H1 (cell line): ENCODE data around the gene NUP210L. TPM values are rescaled to one million over a fixed set of nuclear protein-coding genes. Genes with fewer than 3 reads are reported as not detected.

Experiments used
- CTCF ChIA-PET: fragments of 300-600 bp; sonication (Branson Sonifier 250); formaldehyde crosslinking; loops from one replicate; lab custom pipeline; 2021; ENCODE audit not compliant: partially characterized antibody; lab: Charles Lee
- POLR2A ChIA-PET: fragments of 300-600 bp; sonication (Branson Sonifier 250); formaldehyde crosslinking; loops from one replicate; lab custom pipeline; 2021; ENCODE audit warnings: inconsistent platforms; ENCODE audit not compliant: partially characterized antibody; lab: Charles Lee
- DNase-seq, 2 experiments: peaks; one replicate each; pipeline versions ENCODE4 v3.0.0 to v3.0.0-alpha.2; 2010 to 2022; ENCODE audit warnings: low spot score in 2 of 2, low read depth in 1 of 2, mixed read lengths in 1 of 2
- FAIRE-seq: peaks from 2 replicates; lab custom pipeline; 2011; peaks lifted over from hg19 to GRCh38; lab: Jason Lieb, UNC
- H2AFZ ChIP-seq: 2 replicates; pipeline ENCODE4 v1.8.1; 2012; ENCODE audit warnings: low read length, inconsistent platforms
- H2AK5ac ChIP-seq: 2 replicates; pipeline ENCODE4 v1.6.1; 2013; ENCODE audit warnings: low read depth, low read length
- H2BK120ac ChIP-seq: replicated peaks from 2 replicates; pipeline ENCODE3; 2013; ENCODE audit warnings: low read depth, low read length, inconsistent platforms
- H2BK12ac ChIP-seq: 2 replicates; pipeline ENCODE4 v1.6.1; 2013; ENCODE audit warnings: low read depth, low read length
- H2BK15ac ChIP-seq: 2 replicates; pipeline ENCODE4 v1.6.1; 2013; ENCODE audit warnings: low read length
- H2BK20ac ChIP-seq: 2 replicates; pipeline ENCODE4 v1.6.1; 2013; ENCODE audit warnings: low read length
- H2BK5ac ChIP-seq: 2 replicates; pipeline ENCODE4 v1.6.1; 2013; ENCODE audit warnings: low read depth, low read length
- H3K14ac ChIP-seq: 2 replicates; pipeline ENCODE4 v1.6.1; 2013; ENCODE audit warnings: inconsistent platforms; ENCODE audit not compliant: insufficient read length
- H3K18ac ChIP-seq: 2 replicates; pipeline ENCODE4 v1.6.1; 2013; ENCODE audit warnings: low read length; ENCODE audit errors: extremely low read depth
- H3K23ac ChIP-seq: 2 replicates; pipeline ENCODE4 v1.6.1; 2013; ENCODE audit warnings: inconsistent platforms; ENCODE audit not compliant: insufficient read length
- H3K23me2 ChIP-seq: 2 replicates; pipeline ENCODE4 v1.6.1; 2013; ENCODE audit warnings: low read depth, low read length
- H3K27ac ChIP-seq: 2 replicates; pipeline ENCODE4 v1.6.1; 2011; ENCODE audit warnings: low read depth, low read length, inconsistent platforms
- H3K27me3 ChIP-seq, 4 experiments: replicated peaks in 1 of 4; 1 replicate in 1 of 4; 2 replicates in 3 of 4; pipeline versions ENCODE4 v1.6.1 to v1.8.1; 2011 to 2013; ENCODE audit warnings: low read length in 3 of 4, mild to moderate bottlenecking in 3 of 4, inconsistent platforms in 2 of 4, mixed read lengths in 2 of 4, moderate library complexity in 1 of 4; ENCODE audit not compliant: control insufficient read depth in 3 of 4, insufficient read depth in 3 of 4; ENCODE audit errors: extremely low read depth in 1 of 4
- H3K36me3 ChIP-seq, 4 experiments: 2 replicates each; pipeline versions ENCODE4 v1.6.1 to v1.8.1; 2011 to 2013; ENCODE audit warnings: mild to moderate bottlenecking in 4 of 4, low read length in 3 of 4, moderate library complexity in 2 of 4, control low read depth in 1 of 4, inconsistent platforms in 1 of 4; ENCODE audit not compliant: insufficient read depth in 4 of 4, control insufficient read depth in 2 of 4
- H3K4ac ChIP-seq: replicated peaks from 2 replicates; pipeline ENCODE3; 2013; ENCODE audit warnings: low read length, low read depth, mixed read lengths, inconsistent platforms; ENCODE audit not compliant: insufficient read length
- H3K4me1 ChIP-seq, 4 experiments: replicated peaks in 1 of 4; 1 replicate in 1 of 4; 2 replicates in 3 of 4; pipeline versions ENCODE4 v1.6.1 to v1.8.1; 2011 to 2013; ENCODE audit warnings: low read length in 3 of 4, inconsistent platforms in 2 of 4, mixed read lengths in 1 of 4; ENCODE audit not compliant: insufficient read depth in 4 of 4, control insufficient read depth in 3 of 4
- H3K4me2 ChIP-seq, 2 experiments: 2 replicates each; pipeline versions ENCODE4 v1.6.1 to v1.8.1; 2011 to 2013; ENCODE audit warnings: low read depth in 2 of 2, low read length in 2 of 2, control low read depth in 1 of 2, inconsistent platforms in 1 of 2, mild to moderate bottlenecking in 1 of 2; ENCODE audit not compliant: insufficient read depth in 1 of 2
- H3K4me3 ChIP-seq, 4 experiments: fragments of 200-600, 300-600 bp in 1 of 4; sonication (generic), shearing (Covaris generic), sonication (Bioruptor Twin) in 1 of 4; 2 replicates each; pipeline versions ENCODE4 v1.5.1 to v1.8.1; 2011 to 2016; ENCODE audit warnings: low read length in 4 of 4, low read depth in 3 of 4, control low read depth in 2 of 4, inconsistent platforms in 2 of 4, mild to moderate bottlenecking in 2 of 4, mixed read lengths in 1 of 4, moderate library complexity in 1 of 4; ENCODE audit not compliant: insufficient read depth in 2 of 4; ENCODE audit errors: extremely low read depth in 1 of 4
- H3K56ac ChIP-seq: replicated peaks from 2 replicates; pipeline ENCODE3; 2013; ENCODE audit warnings: low read depth, mild to moderate bottlenecking, mixed read lengths, low read length, inconsistent platforms; ENCODE audit not compliant: insufficient read length
- H3K79me1 ChIP-seq: 2 replicates; pipeline ENCODE4 v1.6.1; 2013; ENCODE audit warnings: low read depth, low read length, control low read depth
- H3K79me2 ChIP-seq, 2 experiments: 2 replicates each; pipeline versions ENCODE4 v1.6.1 to v1.8.1; 2012 to 2013; ENCODE audit warnings: low read length in 2 of 2, mild to moderate bottlenecking in 2 of 2, inconsistent platforms in 1 of 2; ENCODE audit not compliant: insufficient read depth in 2 of 2, control insufficient read depth in 1 of 2
- H3K9ac ChIP-seq, 4 experiments: replicated peaks in 1 of 4; 1 replicate in 1 of 4; 2 replicates in 3 of 4; pipeline versions ENCODE4 v1.6.1 to v1.8.1; 2011 to 2013; ENCODE audit warnings: low read depth in 3 of 4, low read length in 3 of 4, control low read depth in 2 of 4, mild to moderate bottlenecking in 2 of 4, moderate library complexity in 2 of 4, inconsistent platforms in 1 of 4; ENCODE audit errors: extremely low read depth in 1 of 4
- H3K9me3 ChIP-seq, 2 experiments: 2 replicates each; pipeline versions ENCODE4 v1.6.1 to v1.8.1; 2012 to 2013; ENCODE audit warnings: mild to moderate bottlenecking in 2 of 2, moderate library complexity in 2 of 2, control low read depth in 1 of 2, inconsistent platforms in 1 of 2, low read depth in 1 of 2, low read length in 1 of 2, mixed read lengths in 1 of 2; ENCODE audit not compliant: insufficient read depth in 2 of 2
- H4K20me1 ChIP-seq, 2 experiments: replicated peaks in 1 of 2; 2 replicates each; pipeline versions ENCODE3 to v1.8.1; 2011 to 2013; ENCODE audit warnings: inconsistent platforms in 2 of 2, low read length in 2 of 2, mild to moderate bottlenecking in 1 of 2; ENCODE audit not compliant: insufficient read depth in 2 of 2, control insufficient read depth in 1 of 2
- H4K5ac ChIP-seq: 2 replicates; pipeline ENCODE4 v1.6.1; 2013; ENCODE audit warnings: low read length, low read depth, mixed read lengths, inconsistent platforms; ENCODE audit not compliant: insufficient read length
- H4K8ac ChIP-seq: 2 replicates; pipeline ENCODE4 v1.8.0; 2013; ENCODE audit warnings: mild to moderate bottlenecking, moderate library complexity, low read length, inconsistent platforms; ENCODE audit not compliant: insufficient read depth; ENCODE audit errors: extremely low read depth
- H4K91ac ChIP-seq: replicated peaks from 2 replicates; pipeline ENCODE3; 2013; ENCODE audit warnings: low read length, mixed read lengths, inconsistent platforms; ENCODE audit not compliant: insufficient read length
- CHD2 ChIP-seq: IDR thresholded peaks from 2 replicates; pipeline ENCODE4 v1.6.1; 2012; ENCODE audit warnings: low read length, improper control_type of control experiment
- EZH2 ChIP-seq: fragments of 200-600 bp; sonication (generic); IDR thresholded peaks from 2 replicates; pipeline ENCODE4 v1.7.1; 2012; ENCODE audit warnings: low read depth, mild to moderate bottlenecking, moderate library complexity, low read length, inconsistent platforms; ENCODE audit not compliant: severe bottlenecking
- FOSL1 ChIP-seq: IDR thresholded peaks from 2 replicates; pipeline ENCODE4 v1.6.1; 2011; ENCODE audit warnings: mild to moderate bottlenecking, low read depth, low read length, moderate library complexity; ENCODE audit not compliant: insufficient read depth
- GTF2F1 ChIP-seq: IDR thresholded peaks from 2 replicates; pipeline ENCODE4 v1.6.1; 2012; ENCODE audit warnings: low read depth, low read length, improper control_type of control experiment, borderline replicate concordance
- HDAC6 ChIP-seq: IDR thresholded peaks from one replicate; pipeline ENCODE4 v1.7.1; 2012; ENCODE audit warnings: low read depth, mild to moderate bottlenecking, inconsistent platforms, low read length, moderate library complexity
- JUND ChIP-seq: IDR thresholded peaks from 2 replicates; pipeline ENCODE4 v1.6.1; 2011; ENCODE audit warnings: mild to moderate bottlenecking, improper control_type of control experiment, low read length
- POU5F1 ChIP-seq: IDR thresholded peaks from 2 replicates; pipeline ENCODE4 v1.6.1; 2011; ENCODE audit warnings: low read depth, mild to moderate bottlenecking, low read length, moderate library complexity
- SAP30 ChIP-seq: fragments of 300-600 bp; sonication (generic); IDR thresholded peaks from 2 replicates; pipeline ENCODE4 v1.7.1; 2012; ENCODE audit warnings: low read length, moderate library complexity, mild to moderate bottlenecking, inconsistent platforms; ENCODE audit not compliant: insufficient read depth, insufficient replicate concordance
- SUZ12 ChIP-seq: fragments of 200-600 bp; sonication (generic); IDR thresholded peaks from 2 replicates; pipeline ENCODE4 v1.6.1; 2012; ENCODE audit warnings: mild to moderate bottlenecking, inconsistent platforms, low read length, moderate library complexity, mixed read lengths
- TAF1 ChIP-seq: IDR thresholded peaks from 2 replicates; pipeline ENCODE4 v1.6.1; 2011; ENCODE audit warnings: mild to moderate bottlenecking, low read depth, low read length
- TCF12 ChIP-seq: IDR thresholded peaks from 2 replicates; pipeline ENCODE4 v1.6.1; 2011; ENCODE audit warnings: low read depth, mild to moderate bottlenecking, low read length
- WGBS, 2 experiments: shearing (Covaris generic) in 1 of 2; methylation state at CpG; one replicate each; pipeline versions ENCODE4 v1.1.6 to v1.1.7; 2013 to 2015; ENCODE audit warnings: low lambda C conversion rate in 2 of 2, mixed read lengths in 2 of 2, inconsistent platforms in 1 of 2, low coverage in 1 of 2, missing lambda C conversion rate in 1 of 2; ENCODE audit not compliant: insufficient replicate concordance in 2 of 2, insufficient coverage in 1 of 2, insufficient read length in 1 of 2; ENCODE audit errors: extremely low coverage in 1 of 2, missing lambda C conversion rate in 1 of 2; 5-methylcytosine and 5-hydroxymethylcytosine counted together
- polyA plus RNA-seq, 7 experiments: library from polyadenylated mRNA; depleted of rRNA in 3 of 7; stranded (reverse) in 5 of 7; unstranded in 2 of 7; fragments of >200 nt in 5 of 7; fragments of 200-250 nt in 2 of 7; gene quantifications; 1 replicate in 5 of 7; 2 replicates in 1 of 7; 4 replicates in 1 of 7; pipeline versions ENCODE4 v1.2.1 to v1.2.3, GENCODE V29; 2011 to 2013; ENCODE audit warnings: missing spikeins in 2 of 7, mixed read lengths in 2 of 7
- total RNA-seq: library from RNA; stranded (reverse); fragmentation: NEBNext Ultra II Directional; extraction: Animal tissue kit (Norgen Biotek cat#: 25700); gene quantifications from 2 replicates; pipeline ENCODE4 v1.2.1, GENCODE V29; 2021

NUP210L gene
- total and polyA plus RNA-seq, 2 of the 8 experiments (the other 6 are each of a cell fraction or from before 2014, with no cell fraction given), result not detected

GRCh38 chr1:153967107-153967999, 187.5 kb downstream of the NUP210L start, which contains the start of gene CREB3L4:
Gene CREB3L4, plus strand, starts transcription at chr1:153967902. Its CDS starts 624 bp downstream, at chr1:153968526.
- H3K23ac ChIP-seq, result no peak within 1 kb of the TSS
- peak within 1 kb of the TSS; percentile 69 to 91 for H3K4me2 ChIP-seq
- H3K18ac ChIP-seq, result peak within 1 kb of the TSS; percentile 95
- peak within 1 kb of the TSS; percentile 90 for H2BK15ac ChIP-seq
- peak within 1 kb of the TSS; percentile 43 for H2BK120ac ChIP-seq
- peak within 1 kb of the TSS; percentile 94 for H4K91ac ChIP-seq
- 1% methylated on average over 60 of the region's 60 CpGs; no CpG with 5 or more reads in 1 of the 2 experiments for WGBS, 2 experiments
- H3K36me3 ChIP-seq, result peaks cover 0 to 4% (median 0%) of the 10 kb centered on the region in 4 experiments; a peak in 1 of 8 replicates
- peaks cover 21% of the 10 kb centered on the region for H3K23me2 ChIP-seq
- DNase-seq (peak in 1 of 2 experiments; percentile 90), FAIRE-seq (no peak)
- peaks cover 0 to 12% (median 5%) of the 10 kb centered on the region in 4 experiments; a peak in 5 of 7 replicates for H3K4me1 ChIP-seq
- peak within 1 kb of the TSS; percentile 88 for H3K56ac ChIP-seq
- peak within 1 kb of the TSS; percentile 99 for H4K5ac ChIP-seq
- no peaks in the 10 kb centered on the region for H3K27me3 ChIP-seq
- POLR2A ChIA-PET, result interaction anchor here (0.6 to 15.7 kb wide), 26 partner anchors 9 to 1039 kb away, joined by 3 to 454 read pairs (median 4); partner anchors contain the start of genes CRTC2, DENND4B, GATAD2B and JTB
- no peak within 1 kb of the TSS for H3K14ac ChIP-seq
- no peak within 1 kb of the TSS; the same call in 1 of the 2 replicates for H2BK12ac ChIP-seq
- peak within 1 kb of the TSS; percentile 93; the same call in 1 of the 2 replicates for H4K8ac ChIP-seq
- peak within 1 kb of the TSS; percentile 51 to 77 (median 66) for H3K4me3 ChIP-seq
- H2BK20ac ChIP-seq, result no peak within 1 kb of the TSS
- peak within 1 kb of the TSS; percentile 68 to 84 (median 82) for H3K9ac ChIP-seq
- peak within 1 kb of the TSS; percentile 99 for H3K4ac ChIP-seq
- H2BK5ac ChIP-seq, result peak within 1 kb of the TSS; percentile 98
- no peaks in the 10 kb centered on the region for H4K20me1 ChIP-seq
- peaks cover 4 to 28% of the 10 kb centered on the region in 2 experiments; a peak in 3 of 4 replicates for H3K79me2 ChIP-seq
- H3K27ac ChIP-seq, result peak within 1 kb of the TSS; percentile 91
- CTCF ChIA-PET, result interaction anchor here (0.6 to 4.5 kb wide), 15 partner anchors 8 to 170 kb away, joined by 3 to 29 read pairs (median 6); partner anchors contain the start of genes DENND4B, JTB and RAB13
- no peaks in the 10 kb centered on the region; the same call in 1 of the 2 replicates for H3K79me1 ChIP-seq
- no peaks in the 10 kb centered on the region for H3K9me3 ChIP-seq
- no peak within 1 kb of the TSS for H2AK5ac ChIP-seq
- H2AFZ ChIP-seq, result no peak within 1 kb of the TSS
- TF ChIP-seq CHD2 (peak; percentile 91), SAP30 (peak; percentile 6), JUND (no peak), SUZ12 (no peak), HDAC6 (no peak), GTF2F1 (peak; percentile 40; the same call in 1 of the 2 replicates), TAF1 (peak; percentile 87), EZH2 (no peak), TCF12 (no peak), POU5F1 (no peak), FOSL1 (no peak)
